Upper lobe of right lung (tissue), 1 donor: ENCODE measurements around the gene ZMYND10. TPM values are rescaled to one million over a fixed set of nuclear protein-coding genes. Genes with fewer than 3 reads are reported as not detected.

Source experiments
- ATAC-seq: fragments of 200-7000 bp; cut with Tn5 transposase; one replicate; pipeline ENCODE4 v1.9.1; 2020; ENCODE audit warnings: mild to moderate bottlenecking, moderate library complexity
- DNase-seq: peaks from one replicate; pipeline ENCODE4 v3.0.0-alpha.2; 2020
- H3K27ac ChIP-seq: fragments of 200-600 bp; one replicate; pipeline ENCODE4 v1.8.0; 2022
- H3K27me3 ChIP-seq: fragments of 200-600 bp; one replicate; pipeline ENCODE4 v1.8.0; 2022; ENCODE audit warnings: mild to moderate bottlenecking
- H3K36me3 ChIP-seq: fragments of 200-600 bp; one replicate; pipeline ENCODE4 v1.8.0; 2022
- H3K4me1 ChIP-seq: fragments of 200-600 bp; one replicate; pipeline ENCODE4 v1.8.0; 2022
- H3K4me3 ChIP-seq: fragments of 200-600 bp; one replicate; pipeline ENCODE4 v1.8.0; 2022; ENCODE audit warnings: mild to moderate bottlenecking
- H3K9me3 ChIP-seq: fragments of 200-600 bp; one replicate; pipeline ENCODE4 v1.8.0; 2022
- intact Hi-C: fragments of 100-400 bp; cut with DNase I; formaldehyde crosslinking; loops from one replicate; pipeline ENCODE4 v1.11.0; 2022
- total RNA-seq: library from RNA; stranded (reverse); fragmentation: NEBNext Ultra II Directional; extraction: Animal tissue kit (Norgen Biotek cat#: 25700); gene quantifications from one replicate; pipeline ENCODE4 v1.2.1, GENCODE V29; 2021
- TF ChIP-seq, protein P1 (sequence below): fragments of 200-600 bp; IDR thresholded peaks from one replicate; pipeline ENCODE4 v1.8.0; 2022; ENCODE audit warnings: antibody characterized with exemption
- donor health status: DM: no; HTN: yes; CAD: no; lungs with severe emphysema.

The ZMYND10 gene
- total RNA-seq, 1 donor from 2014 or later: 2.8 TPM

DNA sequence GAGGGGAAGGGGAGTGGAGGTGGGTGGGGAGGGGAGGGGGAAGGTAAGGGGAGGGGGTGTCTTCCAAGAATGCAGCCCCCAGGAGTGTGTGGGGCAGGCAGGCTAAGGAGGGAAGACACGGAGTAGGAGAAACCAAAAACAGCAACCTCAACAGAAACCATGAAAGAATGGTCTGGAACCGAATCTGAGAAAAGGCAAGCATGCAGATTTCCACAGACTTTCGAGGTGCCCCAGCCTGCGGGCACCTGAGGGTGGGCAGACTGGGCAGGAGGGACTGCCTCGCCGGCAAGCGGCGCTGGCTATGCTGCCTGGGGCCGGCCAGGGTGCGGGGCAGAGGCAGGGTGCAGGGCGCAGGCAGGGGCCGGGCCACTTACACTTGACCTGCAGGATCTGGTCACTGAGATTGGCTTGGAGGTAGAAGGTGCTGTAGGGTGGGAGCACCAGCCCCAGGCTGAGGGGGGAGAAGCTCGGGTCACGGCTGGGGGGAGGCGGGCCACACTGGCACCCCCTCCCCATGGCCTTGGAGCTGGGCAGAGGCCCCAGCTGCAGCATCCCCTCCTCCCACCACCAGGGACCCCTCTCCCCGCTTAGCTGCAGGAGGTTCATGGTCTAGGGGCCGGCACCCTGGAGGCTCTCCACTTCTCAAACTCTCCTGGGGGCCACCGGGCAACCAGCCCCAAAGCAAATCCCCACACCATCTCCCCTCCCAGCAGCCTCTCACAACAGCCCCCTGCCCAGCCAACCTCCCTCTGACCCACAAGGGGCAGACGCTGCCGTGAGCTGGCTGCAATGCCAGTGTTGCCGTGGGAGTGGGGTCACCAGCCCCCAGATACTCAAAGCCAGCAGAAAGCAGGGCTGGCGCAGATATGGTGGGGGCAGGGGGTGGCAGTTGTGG, 29.1 kb upstream of the ZMYND10 start:
- no peak overlapping the region for H3K4me3 ChIP-seq
- H3K27ac ChIP-seq: no peak overlapping the region
- H3K4me1 ChIP-seq: no peaks in the 10 kb centered on the region
- intact Hi-C loops: no loop called here
- ATAC-seq: no peak
- H3K27me3 ChIP-seq: no peaks in the 10 kb centered on the region
- H3K9me3 ChIP-seq: no peaks in the 10 kb centered on the region
- TF ChIP-seq, protein P1, sequence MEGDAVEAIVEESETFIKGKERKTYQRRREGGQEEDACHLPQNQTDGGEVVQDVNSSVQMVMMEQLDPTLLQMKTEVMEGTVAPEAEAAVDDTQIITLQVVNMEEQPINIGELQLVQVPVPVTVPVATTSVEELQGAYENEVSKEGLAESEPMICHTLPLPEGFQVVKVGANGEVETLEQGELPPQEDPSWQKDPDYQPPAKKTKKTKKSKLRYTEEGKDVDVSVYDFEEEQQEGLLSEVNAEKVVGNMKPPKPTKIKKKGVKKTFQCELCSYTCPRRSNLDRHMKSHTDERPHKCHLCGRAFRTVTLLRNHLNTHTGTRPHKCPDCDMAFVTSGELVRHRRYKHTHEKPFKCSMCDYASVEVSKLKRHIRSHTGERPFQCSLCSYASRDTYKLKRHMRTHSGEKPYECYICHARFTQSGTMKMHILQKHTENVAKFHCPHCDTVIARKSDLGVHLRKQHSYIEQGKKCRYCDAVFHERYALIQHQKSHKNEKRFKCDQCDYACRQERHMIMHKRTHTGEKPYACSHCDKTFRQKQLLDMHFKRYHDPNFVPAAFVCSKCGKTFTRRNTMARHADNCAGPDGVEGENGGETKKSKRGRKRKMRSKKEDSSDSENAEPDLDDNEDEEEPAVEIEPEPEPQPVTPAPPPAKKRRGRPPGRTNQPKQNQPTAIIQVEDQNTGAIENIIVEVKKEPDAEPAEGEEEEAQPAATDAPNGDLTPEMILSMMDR: no peak
- peaks cover 11% of the 10 kb centered on the region for H3K36me3 ChIP-seq
- DNase-seq: no peak

DNA sequence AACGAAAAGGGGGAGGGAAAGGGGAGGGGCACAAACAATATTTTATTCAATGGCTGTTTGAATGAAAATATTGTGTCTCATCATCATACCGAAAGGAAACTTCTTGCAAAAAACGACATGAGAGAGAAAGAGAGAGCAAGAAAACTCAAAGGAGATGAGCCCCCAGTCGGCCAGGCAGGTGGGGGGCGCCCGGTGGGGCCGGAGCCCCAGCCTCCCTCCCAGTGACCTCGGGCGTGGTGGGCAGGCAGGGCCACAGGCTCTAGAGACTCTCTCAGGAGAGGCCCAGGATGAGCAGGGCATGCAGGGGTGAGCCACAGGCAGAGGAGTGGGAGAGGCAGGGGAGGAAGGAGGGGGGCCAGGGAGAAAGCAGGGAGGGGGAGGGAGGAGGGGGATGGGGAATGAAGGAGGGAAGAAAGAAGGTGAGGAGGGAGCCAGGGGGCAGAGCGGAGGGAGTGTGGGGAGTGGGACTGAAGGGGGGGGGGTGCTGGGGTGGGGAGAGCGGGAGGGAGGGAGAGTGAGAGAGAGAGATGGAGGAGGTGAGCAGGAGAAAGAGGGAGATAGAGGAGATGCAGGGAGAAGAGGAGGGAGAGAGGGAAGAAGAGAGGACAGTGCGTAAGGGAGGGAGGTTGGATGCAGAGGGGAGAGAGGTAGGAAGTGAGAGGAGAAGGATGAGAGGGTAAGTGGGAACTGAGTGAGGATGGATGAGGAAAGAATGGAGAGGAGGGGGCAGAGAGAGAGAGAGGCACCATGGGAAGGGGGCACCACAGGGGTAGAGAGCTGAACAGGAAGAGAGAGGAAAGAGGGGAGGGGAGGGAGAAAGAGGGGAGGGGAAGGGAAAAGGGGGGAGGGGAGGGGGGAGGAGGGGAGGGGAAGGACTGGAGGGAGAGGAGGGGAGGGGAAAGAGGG, 27.9 kb upstream of the ZMYND10 start:
- TF ChIP-seq, protein P1: no peak
- intact Hi-C loops: no loop called here
- H3K27me3 ChIP-seq: no peaks in the 10 kb centered on the region
- no peaks in the 10 kb centered on the region for H3K9me3 ChIP-seq
- no peak for ATAC-seq
- H3K27ac ChIP-seq: no peak overlapping the region
- no peaks in the 10 kb centered on the region for H3K4me1 ChIP-seq
- peaks cover 4% of the 10 kb centered on the region for H3K36me3 ChIP-seq
- no peak for DNase-seq
- H3K4me3 ChIP-seq: no peak overlapping the region

DNA sequence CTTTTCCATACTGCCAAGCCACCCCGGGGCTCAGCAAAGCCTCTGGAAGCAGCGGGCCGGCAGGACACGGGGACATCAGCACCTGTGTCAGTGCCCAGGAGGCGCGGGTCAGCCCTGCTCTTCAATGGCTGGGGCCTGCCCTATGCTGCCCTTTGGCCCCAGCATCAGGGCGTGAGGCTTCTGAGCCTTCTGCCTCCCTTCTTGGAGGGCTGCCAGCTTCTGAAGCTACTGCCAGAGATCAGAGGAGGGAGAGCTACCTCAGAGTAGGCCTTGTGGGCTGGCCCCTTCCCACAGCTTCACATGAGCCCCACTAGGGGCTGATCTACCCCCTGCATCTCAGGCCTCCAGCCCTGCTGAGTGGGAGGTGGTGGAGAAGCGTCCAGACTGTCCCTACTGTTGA, 26.8 kb upstream of the ZMYND10 start:
- intact Hi-C loops: no loop called here
- Histone ChIP-seq H3K36me3 (no peaks in the 10 kb centered on the region), H3K4me3 (no peak overlapping the region), H3K4me1 (no peaks in the 10 kb centered on the region), H3K9me3 (no peaks in the 10 kb centered on the region), H3K27ac (no peak overlapping the region), H3K27me3 (no peaks in the 10 kb centered on the region)
- no peak for ATAC-seq
- TF ChIP-seq, protein P1: no peak
- DNase-seq: no peak

DNA sequence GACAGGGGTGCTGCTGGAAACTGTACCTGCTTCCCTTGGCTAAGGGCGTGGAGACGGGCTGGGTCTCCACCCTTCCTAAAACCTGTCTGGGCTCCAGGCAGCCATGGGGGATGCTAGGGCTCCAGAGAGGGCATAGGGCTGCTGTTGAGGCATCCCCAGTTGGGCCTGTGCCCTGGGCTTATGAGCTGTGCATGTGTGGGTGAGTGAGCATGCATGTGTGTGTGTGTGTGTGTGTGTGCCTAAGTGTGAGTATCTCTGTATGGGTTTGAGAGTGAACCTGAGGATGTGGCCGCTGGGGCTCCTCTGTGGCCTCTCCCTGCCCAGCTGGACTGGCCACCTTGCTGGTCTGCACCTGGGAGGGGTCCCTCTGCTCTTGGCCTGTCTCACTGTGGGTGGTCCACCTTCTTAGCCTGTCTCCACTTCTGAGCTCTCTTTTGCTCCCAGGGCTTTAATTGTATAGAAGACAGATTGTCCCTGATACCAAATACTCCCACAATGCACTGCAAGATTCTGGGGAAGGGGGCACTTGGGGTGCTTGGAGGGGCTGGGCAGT, 25.7 kb upstream of the ZMYND10 start:
- H3K27me3 ChIP-seq: no peaks in the 10 kb centered on the region
- no peaks in the 10 kb centered on the region for H3K36me3 ChIP-seq
- no peak overlapping the region for H3K27ac ChIP-seq
- TF ChIP-seq, protein P1: no peak
- H3K9me3 ChIP-seq: no peaks in the 10 kb centered on the region
- H3K4me3 ChIP-seq: no peak overlapping the region
- DNase-seq (no peak), ATAC-seq (no peak)
- H3K4me1 ChIP-seq: no peaks in the 10 kb centered on the region
- intact Hi-C loops: no loop called here

DNA sequence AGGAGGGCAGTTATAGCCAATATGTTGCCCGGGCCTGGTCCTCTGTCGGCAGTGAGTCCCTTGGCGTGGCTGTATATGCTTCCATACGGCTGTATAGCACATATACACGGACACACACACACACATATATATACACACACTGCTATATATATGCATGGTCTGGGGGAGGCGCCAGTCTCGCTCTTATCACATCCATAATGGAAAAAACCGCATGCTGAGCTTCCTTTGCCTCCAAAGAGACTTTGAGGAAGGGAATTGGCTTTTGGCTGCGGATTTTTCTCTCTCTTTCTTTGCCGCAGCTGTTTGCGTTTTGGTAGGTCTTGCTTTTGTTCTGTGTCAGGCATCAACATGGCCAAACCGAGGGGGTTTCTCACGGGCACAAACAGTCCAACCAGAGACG, 25.1 kb upstream of the ZMYND10 start:
- Histone ChIP-seq H3K27me3 (no peaks in the 10 kb centered on the region), H3K36me3 (no peaks in the 10 kb centered on the region), H3K27ac (no peak overlapping the region), H3K9me3 (no peaks in the 10 kb centered on the region), H3K4me1 (no peaks in the 10 kb centered on the region), H3K4me3 (no peak overlapping the region)
- DNase-seq (no peak), ATAC-seq (no peak)
- TF ChIP-seq, protein P1: no peak
- intact Hi-C loops: no loop called here
